Skeletal muscle tissue (tissue), 4 donors: ENCODE data around the gene TBX21. TPM values are rescaled to one million over a fixed set of nuclear protein-coding genes. Genes with fewer than 3 reads are reported as not detected.

Experiments
- H3K27ac ChIP-seq: one replicate; pipeline ENCODE4 v1.7.0; 2013; ENCODE audit warnings: mild to moderate bottlenecking, low read depth, low read length, inconsistent platforms
- H3K27me3 ChIP-seq, 3 donors: one replicate each; pipeline ENCODE4 v1.7.0; 2013; ENCODE audit warnings: low read length in 3 of 3; ENCODE audit not compliant: control insufficient read depth in 3 of 3, insufficient read depth in 3 of 3
- H3K36me3 ChIP-seq, 3 donors: one replicate each; pipeline ENCODE4 v1.7.0; 2013; ENCODE audit warnings: low read length in 3 of 3; ENCODE audit not compliant: control insufficient read depth in 3 of 3, insufficient read depth in 3 of 3
- H3K4me1 ChIP-seq, 3 donors: one replicate each; pipeline ENCODE4 v1.7.0; 2013; ENCODE audit warnings: low read length in 3 of 3, mild to moderate bottlenecking in 3 of 3; ENCODE audit not compliant: control insufficient read depth in 3 of 3, insufficient read depth in 3 of 3
- H3K4me3 ChIP-seq, 3 donors: one replicate each; pipeline ENCODE4 v1.7.0; 2013; ENCODE audit warnings: low read length in 3 of 3
- H3K9ac ChIP-seq, 3 donors: one replicate each; pipeline ENCODE4 v1.7.0; 2013; ENCODE audit warnings: low read length in 3 of 3, mild to moderate bottlenecking in 3 of 3, moderate library complexity in 2 of 3, low read depth in 1 of 3
- H3K9me3 ChIP-seq, 3 donors: one replicate each; pipeline ENCODE4 v1.7.0; 2013; ENCODE audit warnings: low read length in 3 of 3; ENCODE audit not compliant: control insufficient read depth in 3 of 3
- total RNA-seq: library from RNA; depleted of rRNA; stranded (reverse); fragments of >200 nt; gene quantifications from one replicate; pipeline ENCODE4 v1.2.3, GENCODE V29; 2014
- donor health status: Osteomylitis.

TBX21 gene
- total RNA-seq, 1 donor from 2014 or later, result not detected

DNA sequence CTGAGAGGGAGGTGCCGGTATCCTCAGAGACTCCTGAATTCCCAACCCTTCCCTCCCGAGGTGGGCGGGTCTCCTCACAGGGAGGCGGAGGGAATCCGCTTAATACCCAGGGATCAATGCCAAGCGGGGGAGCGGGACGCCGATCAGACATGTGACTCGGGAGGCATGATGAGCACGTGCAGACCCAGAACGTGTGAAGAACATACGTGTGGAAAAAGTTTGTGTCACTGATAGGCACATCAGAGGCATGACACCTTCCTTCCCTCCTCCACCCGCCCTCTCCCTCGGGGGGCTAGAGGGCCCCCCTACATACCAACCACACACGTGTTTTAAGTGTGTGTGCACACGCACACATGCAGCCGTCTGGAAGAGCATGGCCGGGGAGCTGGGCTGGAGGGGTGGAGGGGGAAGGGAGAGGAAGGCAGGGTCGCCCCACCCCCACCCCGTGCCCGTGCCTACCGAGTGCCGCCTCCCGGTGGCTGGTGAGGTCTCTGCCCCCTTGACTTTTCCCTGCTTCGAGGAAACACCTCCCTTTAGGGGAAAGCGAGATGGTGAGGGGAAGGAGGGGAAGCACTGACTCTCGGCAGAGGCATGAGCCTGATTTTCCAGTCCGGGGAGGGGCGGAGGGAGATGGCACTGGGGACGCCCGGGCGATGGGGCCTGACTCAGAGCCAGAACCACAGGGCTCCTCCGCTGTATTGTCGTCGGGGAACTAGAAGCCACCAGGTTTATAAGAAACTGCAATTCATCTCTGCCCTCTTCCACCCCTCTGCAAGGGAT, 12.1 kb upstream of the TBX21 start:
- Histone ChIP-seq H3K27ac (no peak overlapping the region), H3K27me3 (peaks cover 65 to 90% (median 66%) of the 10 kb centered on the region in 3 donors), H3K4me1 (peaks cover 0 to 5% (median 3%) of the 10 kb centered on the region in 3 donors), H3K4me3 (no peak overlapping the region), H3K9ac (no peak overlapping the region), H3K9me3 (no peaks in the 10 kb centered on the region), H3K36me3 (no peaks in the 10 kb centered on the region)

DNA sequence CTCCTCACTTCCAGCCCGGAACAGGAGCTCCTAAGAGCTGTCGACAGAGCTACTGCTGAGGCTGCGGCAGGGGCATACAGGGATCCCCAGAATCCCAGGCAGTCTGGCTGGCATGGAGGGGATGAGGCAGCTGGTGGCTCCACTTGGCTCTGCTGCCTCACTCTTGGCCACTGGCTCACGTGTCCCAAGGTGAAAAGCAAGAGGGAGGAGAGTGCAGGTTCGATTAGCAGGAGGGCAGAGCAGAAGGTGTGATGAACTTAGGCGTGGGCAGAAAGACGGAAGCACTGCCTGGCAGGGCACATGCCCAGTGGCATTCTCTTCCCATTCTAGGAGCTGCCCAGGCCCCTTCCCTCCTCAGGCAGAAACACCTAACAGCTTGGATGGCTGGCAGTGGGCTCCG, 11.3 kb upstream of the TBX21 start:
- no peak overlapping the region for H3K4me3 ChIP-seq
- H3K4me1 ChIP-seq, result peaks cover 0 to 5% (median 3%) of the 10 kb centered on the region in 3 donors
- H3K27me3 ChIP-seq, result peaks cover 69 to 95% (median 70%) of the 10 kb centered on the region in 3 donors
- no peak overlapping the region for H3K27ac ChIP-seq
- no peaks in the 10 kb centered on the region for H3K9me3 ChIP-seq
- no peaks in the 10 kb centered on the region for H3K36me3 ChIP-seq
- no peak overlapping the region for H3K9ac ChIP-seq

DNA sequence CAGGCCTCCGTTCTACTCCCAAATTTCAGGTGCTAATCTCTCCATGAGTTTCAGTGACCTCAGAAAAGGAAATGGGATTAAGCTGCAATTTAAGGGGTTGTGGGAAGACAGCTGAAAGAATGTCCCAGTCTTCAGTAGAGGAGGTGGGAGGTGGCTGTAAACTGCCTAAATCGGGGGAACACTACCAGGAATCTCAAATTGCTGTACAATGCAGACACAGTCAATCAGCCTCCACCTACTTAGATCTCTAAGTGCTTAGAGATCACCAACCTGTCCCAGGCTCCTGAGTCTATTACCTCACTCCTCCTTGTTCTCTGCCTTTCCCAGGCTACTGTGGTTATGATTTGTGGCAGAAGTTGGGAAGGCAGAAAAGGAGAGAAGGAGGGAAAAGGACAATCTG, 8.3 kb upstream of the TBX21 start:
- peaks cover 46 to 90% (median 70%) of the 10 kb centered on the region in 3 donors for H3K27me3 ChIP-seq
- H3K4me3 ChIP-seq, result no peak overlapping the region
- H3K4me1 ChIP-seq, result peaks cover 0 to 5% (median 3%) of the 10 kb centered on the region in 3 donors
- H3K27ac ChIP-seq, result no peak overlapping the region
- H3K9me3 ChIP-seq, result no peaks in the 10 kb centered on the region
- no peak overlapping the region for H3K9ac ChIP-seq
- H3K36me3 ChIP-seq, result no peaks in the 10 kb centered on the region

DNA sequence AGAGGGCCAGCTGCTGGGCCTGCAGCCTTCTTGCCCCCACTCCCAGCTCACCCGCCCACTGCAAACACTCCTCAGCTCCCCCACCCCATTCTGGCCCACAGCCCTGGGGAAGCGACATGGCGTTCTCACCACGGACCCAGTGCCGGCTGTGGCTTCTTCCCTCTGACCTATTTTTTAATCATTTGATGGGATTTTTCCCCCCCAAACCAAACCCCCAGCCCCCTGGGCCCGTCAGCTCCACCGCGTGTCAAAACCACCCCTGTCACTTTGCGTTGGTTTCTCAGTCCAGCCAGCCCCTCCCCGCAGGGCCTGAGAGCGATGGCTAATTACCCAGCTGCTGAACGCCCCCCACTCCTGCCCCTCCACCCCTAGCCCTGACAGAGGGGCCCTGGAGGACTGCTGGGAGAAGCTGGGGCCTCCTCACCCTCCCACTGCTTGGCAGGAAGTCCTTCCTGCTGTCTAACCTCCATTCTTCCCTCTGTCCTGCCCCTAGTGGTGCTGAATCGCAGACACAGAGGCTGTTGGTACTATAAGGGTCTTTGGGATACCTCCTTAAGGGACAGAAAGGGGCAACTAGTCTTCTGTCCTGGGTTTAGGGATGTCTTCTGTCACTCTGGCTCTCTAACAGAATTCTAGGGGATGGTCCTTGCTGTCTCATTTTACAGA, 7.5 kb upstream of the TBX21 start:
- Histone ChIP-seq H3K4me1 (peaks cover 0 to 5% (median 3%) of the 10 kb centered on the region in 3 donors), H3K9ac (no peak overlapping the region), H3K27ac (no peak overlapping the region), H3K36me3 (no peaks in the 10 kb centered on the region), H3K9me3 (no peaks in the 10 kb centered on the region), H3K27me3 (peaks cover 42 to 86% (median 61%) of the 10 kb centered on the region in 3 donors), H3K4me3 (no peak overlapping the region)

DNA sequence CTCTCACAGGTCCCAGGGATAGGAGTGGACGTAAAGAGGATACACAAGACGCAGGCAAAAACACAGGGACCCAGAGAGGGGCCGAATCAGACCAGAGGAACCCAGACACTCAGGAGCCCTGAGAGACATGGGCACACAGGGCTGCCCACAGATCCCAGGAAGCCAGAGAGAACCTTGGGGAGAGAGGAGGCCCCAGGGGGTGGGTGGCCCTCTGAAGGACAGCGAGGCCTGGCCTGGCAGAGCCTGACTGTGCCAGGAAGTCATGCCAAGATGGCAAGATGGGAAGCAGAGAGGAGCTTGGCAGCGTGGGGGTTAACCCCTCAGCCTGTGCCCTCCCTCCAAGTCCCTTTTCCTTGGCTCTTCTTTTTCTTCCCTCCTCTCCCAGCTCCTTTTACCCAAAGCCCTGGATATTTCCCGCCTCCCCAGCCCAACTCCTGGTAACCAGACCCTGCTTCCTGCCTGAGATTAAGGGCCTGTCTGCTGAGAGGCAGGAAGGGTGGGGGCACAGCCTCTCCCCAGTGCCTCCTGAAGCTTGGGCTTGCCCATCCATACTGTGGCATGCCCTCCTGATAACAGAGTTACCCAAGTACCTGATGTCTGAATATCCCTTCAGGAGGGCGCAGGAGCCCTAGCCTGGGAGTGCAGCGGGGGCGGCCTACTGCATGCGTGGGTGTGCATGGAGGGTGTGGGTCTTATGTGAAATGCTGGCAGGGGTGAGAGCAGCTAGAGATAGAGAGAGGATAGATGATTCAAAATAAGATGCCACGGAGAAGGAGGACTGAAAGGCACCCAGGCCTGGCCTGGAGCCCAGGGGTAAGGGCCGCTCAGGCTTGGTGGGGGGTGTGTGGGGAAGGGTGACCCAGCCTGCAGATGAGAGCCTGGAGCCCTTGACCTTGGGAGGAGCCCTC, 6.0 kb upstream of the TBX21 start:
- Histone ChIP-seq H3K27me3 (peaks cover 38 to 84% (median 57%) of the 10 kb centered on the region in 3 donors), H3K4me3 (no peak overlapping the region), H3K9me3 (no peaks in the 10 kb centered on the region), H3K27ac (no peak overlapping the region), H3K9ac (no peak overlapping the region), H3K36me3 (no peaks in the 10 kb centered on the region), H3K4me1 (no peaks in the 10 kb centered on the region)

DNA sequence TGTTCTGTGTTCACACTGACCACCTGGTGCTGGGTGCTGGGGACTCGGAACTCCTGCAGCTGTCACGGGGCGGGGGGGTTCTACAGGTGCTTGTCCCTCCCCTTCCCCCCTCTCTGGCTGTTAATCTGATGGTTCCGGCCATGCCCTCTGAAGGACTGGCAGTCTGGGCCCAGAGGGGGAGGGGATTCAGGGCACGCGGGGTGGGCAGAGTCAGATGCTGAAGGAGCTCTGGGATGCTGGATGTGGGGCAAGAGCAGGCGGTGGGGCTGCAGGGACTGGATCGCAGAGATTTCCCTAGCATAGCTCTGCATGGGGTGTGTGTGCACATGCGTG, 5.4 kb upstream of the TBX21 start:
- Histone ChIP-seq H3K27ac (no peak overlapping the region), H3K4me3 (no peak overlapping the region), H3K9me3 (no peaks in the 10 kb centered on the region), H3K36me3 (no peaks in the 10 kb centered on the region), H3K27me3 (peaks cover 38 to 84% (median 57%) of the 10 kb centered on the region in 3 donors), H3K4me1 (peaks cover 0 to under 1% (median 0%) of the 10 kb centered on the region in 3 donors), H3K9ac (no peak overlapping the region)

DNA sequence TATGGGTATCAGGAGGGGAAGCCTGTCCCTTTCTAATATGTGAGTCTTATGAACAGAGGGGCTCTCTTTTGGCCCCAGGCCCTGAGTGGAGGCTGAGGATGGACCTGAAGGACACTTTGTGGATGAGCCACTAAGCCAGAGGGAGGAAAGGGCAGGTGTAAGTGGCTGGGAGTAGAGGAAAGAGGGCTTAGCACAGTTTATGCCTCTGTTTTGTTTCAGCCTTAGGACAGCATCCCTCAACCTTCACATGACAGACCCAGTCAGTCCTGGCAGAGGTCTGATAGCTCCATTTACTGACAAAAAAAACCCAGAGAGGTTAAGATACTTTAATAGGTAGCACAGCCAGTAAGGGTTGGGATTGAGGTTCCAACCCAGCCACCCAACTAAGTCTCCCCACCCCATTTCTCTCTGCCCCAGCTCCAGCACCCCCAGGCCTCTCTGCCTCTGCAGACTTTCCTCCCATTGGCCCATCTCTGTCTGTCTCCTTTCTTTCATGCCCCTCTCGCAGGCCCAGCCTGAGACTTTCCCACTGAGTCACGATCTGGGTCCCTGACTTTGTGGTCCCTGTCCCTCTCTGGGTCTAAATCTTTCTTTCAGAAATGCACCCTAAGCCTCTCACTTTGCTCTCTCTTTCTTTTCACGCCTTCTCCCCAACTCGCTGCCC, 4.7 kb upstream of the TBX21 start:
- no peak overlapping the region for H3K9ac ChIP-seq
- H3K36me3 ChIP-seq, result no peaks in the 10 kb centered on the region
- H3K27me3 ChIP-seq, result peaks cover 42 to 82% (median 63%) of the 10 kb centered on the region in 3 donors
- no peak overlapping the region for H3K27ac ChIP-seq
- H3K4me1 ChIP-seq, result peaks cover 0 to 4% (median 0%) of the 10 kb centered on the region in 3 donors
- no peak overlapping the region for H3K4me3 ChIP-seq
- H3K9me3 ChIP-seq, result no peaks in the 10 kb centered on the region

DNA sequence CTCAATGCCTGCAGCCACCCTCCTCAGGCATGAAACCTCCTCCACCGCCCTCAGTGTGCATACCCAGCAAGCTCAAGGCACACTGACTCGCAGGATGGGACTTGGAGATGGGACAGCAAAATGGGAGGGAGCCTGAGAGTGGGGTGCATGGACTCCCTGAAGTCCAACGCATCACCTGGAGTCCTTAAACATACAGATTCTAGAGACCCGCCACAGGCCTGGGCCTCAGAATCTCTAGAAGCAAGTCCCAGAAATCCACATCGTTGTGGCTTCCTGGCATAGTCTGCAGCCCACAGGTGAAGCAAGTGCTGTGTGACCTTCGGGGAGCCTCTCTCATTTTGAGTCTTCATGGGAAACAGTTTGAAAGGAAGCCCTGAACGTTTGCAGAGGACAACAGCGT, 3.6 kb upstream of the TBX21 start:
- H3K27ac ChIP-seq, result no peak overlapping the region
- H3K9me3 ChIP-seq, result no peaks in the 10 kb centered on the region
- H3K4me3 ChIP-seq, result no peak overlapping the region
- H3K36me3 ChIP-seq, result no peaks in the 10 kb centered on the region
- H3K4me1 ChIP-seq, result peaks cover 0 to 4% (median 3%) of the 10 kb centered on the region in 3 donors
- no peak overlapping the region for H3K9ac ChIP-seq
- H3K27me3 ChIP-seq, result peaks cover 44 to 80% (median 66%) of the 10 kb centered on the region in 3 donors

DNA sequence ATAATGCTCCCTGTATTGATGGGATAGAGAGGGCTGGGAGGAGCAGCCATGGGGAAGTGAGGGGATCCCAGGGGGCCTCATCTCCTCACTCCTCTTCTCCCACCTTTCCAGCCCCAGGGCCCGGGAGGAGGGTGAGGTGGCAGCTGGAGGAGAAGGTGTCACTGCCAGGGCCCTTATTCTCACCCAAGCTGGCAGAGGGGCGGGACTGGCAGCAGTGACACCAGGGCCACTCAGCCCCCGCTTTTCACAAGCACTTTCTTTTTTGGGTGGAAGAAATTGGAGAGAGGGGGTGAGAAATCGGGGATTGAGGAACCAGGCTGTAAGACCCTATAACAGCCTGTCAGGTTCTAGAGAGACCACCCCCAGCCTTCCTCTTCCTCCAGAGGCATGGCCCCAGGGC, 2.4 kb upstream of the TBX21 start:
- Histone ChIP-seq H3K27ac (no peak overlapping the region), H3K4me1 (peaks cover 0 to 4% (median 3%) of the 10 kb centered on the region in 3 donors), H3K4me3 (no peak overlapping the region), H3K9ac (no peak overlapping the region), H3K9me3 (no peaks in the 10 kb centered on the region), H3K36me3 (no peaks in the 10 kb centered on the region), H3K27me3 (peaks cover 54 to 80% (median 67%) of the 10 kb centered on the region in 3 donors)
